Measurements from ENCODE around the gene PRKCH.
A peak's percentile ranks its signal among the peaks of the same experiment; 100 is the strongest.

DNA sequence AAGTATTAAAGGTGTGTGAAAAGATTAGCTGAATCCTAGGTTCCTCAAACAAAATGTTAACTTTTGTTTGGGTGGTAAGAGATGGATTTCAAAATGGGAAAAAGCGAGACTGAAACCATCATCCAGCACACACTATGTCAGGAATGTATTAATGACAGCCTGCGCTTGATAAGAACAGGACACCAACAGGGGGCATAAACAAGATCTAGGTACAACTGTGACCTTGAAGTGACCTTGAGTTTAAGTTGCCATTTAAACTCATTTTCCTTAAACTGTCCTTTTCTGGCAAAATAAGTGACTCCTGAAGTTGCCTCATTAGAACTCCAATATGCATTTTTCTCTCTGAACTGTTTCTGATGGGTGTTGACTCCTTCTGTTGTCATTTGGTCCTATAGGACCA lies 17.1 kb downstream of the PRKCH start:
- TF ChIP-seq SP1 (CRISPR knock-in tag; conservative IDR thresholded peaks at IDR 0.05) (no peak), TP53 (CRISPR knock-in tag; IDR thresholded peaks at IDR 0.05) (no peak), STAT6 (CRISPR knock-in tag; conservative IDR thresholded peaks at IDR 0.05; ENCODE audit: low read depth) (no peak), NR3C1 (CRISPR knock-in tag; conservative IDR thresholded peaks at IDR 0.05; ENCODE audit: low read depth) (no peak), ZNF138 (CRISPR knock-in tag; conservative IDR thresholded peaks at IDR 0.05) (no peak), CREB1 (CRISPR knock-in tag; IDR thresholded peaks at IDR 0.05) (no peak), ESRRA (CRISPR knock-in tag; IDR thresholded peaks at IDR 0.05; ENCODE audit: borderline replicate concordance) (peak; percentile 59; the same call in 1 of the 2 replicates), RORB (CRISPR knock-in tag; IDR thresholded peaks at IDR 0.05) (no peak), IRF1 (CRISPR knock-in tag; IDR thresholded peaks at IDR 0.05) (no peak)
- TF ChIP-seq, protein P1, sequence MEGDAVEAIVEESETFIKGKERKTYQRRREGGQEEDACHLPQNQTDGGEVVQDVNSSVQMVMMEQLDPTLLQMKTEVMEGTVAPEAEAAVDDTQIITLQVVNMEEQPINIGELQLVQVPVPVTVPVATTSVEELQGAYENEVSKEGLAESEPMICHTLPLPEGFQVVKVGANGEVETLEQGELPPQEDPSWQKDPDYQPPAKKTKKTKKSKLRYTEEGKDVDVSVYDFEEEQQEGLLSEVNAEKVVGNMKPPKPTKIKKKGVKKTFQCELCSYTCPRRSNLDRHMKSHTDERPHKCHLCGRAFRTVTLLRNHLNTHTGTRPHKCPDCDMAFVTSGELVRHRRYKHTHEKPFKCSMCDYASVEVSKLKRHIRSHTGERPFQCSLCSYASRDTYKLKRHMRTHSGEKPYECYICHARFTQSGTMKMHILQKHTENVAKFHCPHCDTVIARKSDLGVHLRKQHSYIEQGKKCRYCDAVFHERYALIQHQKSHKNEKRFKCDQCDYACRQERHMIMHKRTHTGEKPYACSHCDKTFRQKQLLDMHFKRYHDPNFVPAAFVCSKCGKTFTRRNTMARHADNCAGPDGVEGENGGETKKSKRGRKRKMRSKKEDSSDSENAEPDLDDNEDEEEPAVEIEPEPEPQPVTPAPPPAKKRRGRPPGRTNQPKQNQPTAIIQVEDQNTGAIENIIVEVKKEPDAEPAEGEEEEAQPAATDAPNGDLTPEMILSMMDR (IDR thresholded peaks at IDR 0.05) = no peak
- TF ChIP-seq, protein P2, sequence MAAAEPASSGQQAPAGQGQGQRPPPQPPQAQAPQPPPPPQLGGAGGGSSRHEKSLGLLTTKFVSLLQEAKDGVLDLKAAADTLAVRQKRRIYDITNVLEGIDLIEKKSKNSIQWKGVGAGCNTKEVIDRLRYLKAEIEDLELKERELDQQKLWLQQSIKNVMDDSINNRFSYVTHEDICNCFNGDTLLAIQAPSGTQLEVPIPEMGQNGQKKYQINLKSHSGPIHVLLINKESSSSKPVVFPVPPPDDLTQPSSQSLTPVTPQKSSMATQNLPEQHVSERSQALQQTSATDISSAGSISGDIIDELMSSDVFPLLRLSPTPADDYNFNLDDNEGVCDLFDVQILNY (CRISPR knock-in tag; IDR thresholded peaks at IDR 0.05) = no peak

Data from WTC11 (cell line).